GM23248 (cell line): ENCODE results near the gene EFL1. TPM values are rescaled to one million over a fixed set of nuclear protein-coding genes. Genes with fewer than 3 reads are reported as not detected.
"Not testable (repeated sequence)": the region's sequence is repeated elsewhere in the genome, so short reads cannot be mapped to it uniquely, and the experiment has no call there.

Source experiments
- DNase-seq: peaks from one replicate; pipeline ENCODE4 v3.0.0-alpha.2; 2015
- H2AFZ ChIP-seq: fragments of 200-600 bp; sonication (generic); 2 replicates; pipeline ENCODE4 v1.6.1; 2016; ENCODE audit warnings: antibody characterized with exemption
- H3F3A ChIP-seq: fragments of 200-600 bp; sonication (generic); 2 replicates; pipeline ENCODE4 v1.6.1; 2016; ENCODE audit warnings: mild to moderate bottlenecking, antibody characterized with exemption, mixed run types; ENCODE audit not compliant: insufficient read depth
- H3K27ac ChIP-seq: fragments of 200-600 bp; sonication (generic); 2 replicates; pipeline ENCODE4 v1.5.1; 2016; ENCODE audit warnings: mild to moderate bottlenecking
- H3K27me3 ChIP-seq: fragments of 200-600 bp; sonication (generic); replicated peaks from 2 replicates; pipeline ENCODE4 v1.6.1; 2016; ENCODE audit warnings: mild to moderate bottlenecking; ENCODE audit not compliant: insufficient read depth
- H3K36me3 ChIP-seq: fragments of 200-600 bp; sonication (generic); 2 replicates; pipeline ENCODE4 v1.6.1; 2016; ENCODE audit warnings: low read depth, mild to moderate bottlenecking
- H3K4me1 ChIP-seq: fragments of 200-600 bp; sonication (generic); 2 replicates; pipeline ENCODE4 v1.6.1; 2016; ENCODE audit warnings: mild to moderate bottlenecking; ENCODE audit not compliant: insufficient read depth
- H3K4me2 ChIP-seq: fragments of 200-600 bp; sonication (generic); one replicate; pipeline ENCODE4 v1.6.1; 2016; ENCODE audit warnings: mild to moderate bottlenecking; ENCODE audit not compliant: unreplicated experiment
- H3K4me3 ChIP-seq: fragments of 200-600 bp; sonication (generic); 2 replicates; pipeline ENCODE4 v1.5.1; 2016; ENCODE audit warnings: mild to moderate bottlenecking
- H3K79me2 ChIP-seq: fragments of 200-600 bp; sonication (generic); 2 replicates; pipeline ENCODE4 v1.6.1; 2016; ENCODE audit warnings: mild to moderate bottlenecking; ENCODE audit not compliant: insufficient read depth
- H3K9ac ChIP-seq: fragments of 200-600 bp; sonication (generic); 2 replicates; pipeline ENCODE4 v1.6.1; 2016; ENCODE audit warnings: mild to moderate bottlenecking
- H3K9me2 ChIP-seq: fragments of 200-600 bp; sonication (generic); 2 replicates; pipeline ENCODE4 v1.6.1; 2016; ENCODE audit warnings: mixed run types, mild to moderate bottlenecking, moderate library complexity; ENCODE audit not compliant: insufficient read depth
- H3K9me3 ChIP-seq: fragments of 200-600 bp; sonication (generic); one replicate; pipeline ENCODE4 v1.6.1; 2017; ENCODE audit warnings: low read depth
- H4K20me1 ChIP-seq: fragments of 200-600 bp; sonication (generic); 2 replicates; pipeline ENCODE4 v1.6.0; 2016; ENCODE audit not compliant: insufficient read depth
- EZH2 ChIP-seq: fragments of 200-600 bp; sonication (generic); IDR thresholded peaks from 2 replicates; pipeline ENCODE4 v1.6.1; 2018; ENCODE audit warnings: antibody characterized with exemption, mild to moderate bottlenecking; ENCODE audit not compliant: insufficient read depth, poor library complexity, severe bottlenecking
- EZH2phosphoT487 ChIP-seq: fragments of 200-600 bp; sonication (generic); IDR thresholded peaks from 2 replicates; pipeline ENCODE4 v1.6.1; 2018; ENCODE audit warnings: antibody characterized with exemption, moderate library complexity, mild to moderate bottlenecking, low read depth; ENCODE audit not compliant: insufficient read depth
- WGBS, 2 experiments: methylation state at CpG; one replicate each; pipeline ENCODE4 v1.1.6; 2015 to 2017; ENCODE audit warnings: low lambda C conversion rate in 2 of 2, low coverage in 1 of 2; ENCODE audit errors: missing lambda C conversion rate in 2 of 2; 5-methylcytosine and 5-hydroxymethylcytosine counted together
- in situ Hi-C: fragments of 300-500 bp; cut with MboI; formaldehyde crosslinking; loops from 2 replicates; pipeline ENCODE4 v1.15.0; 2020
- polyA plus RNA-seq: library from polyadenylated mRNA; unstranded; fragments of >200 nt; fragmentation: Nextera tagmentation; extraction: Ambion mirVana; gene quantifications from 2 replicates; pipeline ENCODE4 v1.2.1, GENCODE V29; 2016
- total RNA-seq: library from RNA; depleted of rRNA; stranded (reverse); fragments of >200 nt; shearing (Covaris generic); gene quantifications from 2 replicates; pipeline ENCODE4 v1.2.3, GENCODE V29; 2014

EFL1 gene
- total and polyA plus RNA-seq, 2 experiments from 2014 or later, result 21.8 to 28.4 TPM

DNA sequence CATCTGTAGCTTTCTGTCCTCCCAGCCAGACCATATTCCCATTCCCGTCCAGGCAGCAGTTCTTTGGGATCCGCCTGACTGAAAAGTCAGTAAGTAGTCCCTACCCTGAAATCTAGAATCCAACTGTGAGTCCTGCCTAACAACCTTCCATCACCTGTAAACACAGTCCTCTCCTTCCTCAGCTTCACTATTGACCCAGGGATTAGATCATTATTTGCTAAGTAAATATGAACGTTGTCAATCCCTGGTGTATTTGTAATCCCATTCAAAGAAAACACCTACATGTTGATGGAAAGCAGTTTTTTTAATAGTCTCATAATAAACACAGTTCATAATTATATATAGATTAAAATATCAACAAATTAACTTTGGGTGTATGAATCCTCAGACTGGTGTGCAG lies 816 bp upstream of the EFL1 start:
- in situ Hi-C loops, result no loop called here
- peaks cover 19% of the 10 kb centered on the region for H3F3A ChIP-seq

DNA sequence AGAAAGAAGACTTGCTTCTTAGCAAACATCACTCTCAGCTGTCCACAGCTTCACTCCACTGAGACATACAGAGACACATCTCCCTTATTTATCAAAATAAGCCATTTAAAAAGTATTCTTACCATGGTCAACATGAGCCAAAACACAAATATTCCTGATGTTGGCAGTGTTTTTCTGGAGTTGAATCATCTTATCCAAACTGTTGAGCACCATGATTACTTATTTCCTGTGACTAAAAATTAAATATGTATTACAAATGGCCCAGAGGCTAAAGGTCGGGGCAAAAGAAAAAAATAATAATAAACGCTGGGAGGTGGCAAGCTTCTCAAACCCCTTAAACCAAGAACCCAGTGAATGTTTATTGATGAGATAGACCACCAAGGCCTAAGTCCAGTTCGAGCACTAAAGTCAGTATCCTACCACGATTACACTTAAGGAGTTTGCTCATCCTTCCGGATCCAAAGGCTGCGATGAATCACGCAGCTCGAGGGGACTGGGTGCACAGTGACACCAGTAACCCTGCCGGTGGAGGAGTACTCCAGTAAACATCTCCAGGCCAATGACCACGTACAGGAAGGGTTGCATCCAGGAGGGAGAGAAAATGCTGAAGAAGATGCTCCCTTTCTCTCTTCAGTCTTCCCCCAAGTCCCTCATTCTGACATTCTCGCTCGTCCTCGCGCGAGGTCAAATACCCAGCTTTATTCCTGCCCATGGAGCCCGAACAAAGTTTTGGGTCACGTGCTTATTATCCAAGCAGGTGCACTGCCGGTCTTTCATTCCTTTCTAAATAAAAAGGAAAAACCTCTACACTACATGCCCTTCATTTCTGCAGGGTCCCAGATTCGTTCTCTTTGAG lies 740 bp downstream of the EFL1 start:
- H4K20me1 ChIP-seq, in situ Hi-C loops, H3K9me3 ChIP-seq, H3K9me2 ChIP-seq, H3K27me3 ChIP-seq: not testable (repeated sequence)
- peak overlapping the region; percentile 85 for H3K4me2 ChIP-seq
- peak overlapping the region; percentile 82 for H3K27ac ChIP-seq
- DNase-seq, result peak; percentile 91
- H3K79me2 ChIP-seq, result peaks cover 45% of the 10 kb centered on the region
- peak overlapping the region; percentile 87 for H3K4me3 ChIP-seq
- 0 to 1% methylated on average over 15 to 19 of the region's 19 CpGs for WGBS, 2 experiments
- peaks cover 20% of the 10 kb centered on the region for H3K36me3 ChIP-seq
- H3K4me1 ChIP-seq, result peaks cover 20% of the 10 kb centered on the region
- H3K9ac ChIP-seq, result peak overlapping the region; percentile 78
- peaks cover 19% of the 10 kb centered on the region for H3F3A ChIP-seq
- peak overlapping the region; percentile 88 for H2AFZ ChIP-seq

More for the DNA sequence above, 816 bp upstream of the EFL1 start:
- Histone ChIP-seq H3K36me3 (peaks cover 9% of the 10 kb centered on the region), H3K79me2 (peaks cover 29% of the 10 kb centered on the region), H3K9me2 (no peaks in the 10 kb centered on the region), H3K9ac (peak overlapping the region; percentile 78), H3K4me3 (peak overlapping the region; percentile 87), H4K20me1 (no peaks in the 10 kb centered on the region), H3K27ac (peak overlapping the region; percentile 82; the same call in 1 of the 2 replicates), H3K27me3 (no peaks in the 10 kb centered on the region), H3K4me2 (peak overlapping the region; percentile 85), H3K4me1 (peaks cover 20% of the 10 kb centered on the region), H3K9me3 (no peaks in the 10 kb centered on the region), H2AFZ (peak overlapping the region; percentile 88)
- no peak for TF ChIP-seq EZH2
- no peak for TF ChIP-seq EZH2phosphoT487
- 8% methylated on average over 3 of the region's 3 CpGs for WGBS, 2 experiments
- peak; percentile 7 for DNase-seq

DNA sequence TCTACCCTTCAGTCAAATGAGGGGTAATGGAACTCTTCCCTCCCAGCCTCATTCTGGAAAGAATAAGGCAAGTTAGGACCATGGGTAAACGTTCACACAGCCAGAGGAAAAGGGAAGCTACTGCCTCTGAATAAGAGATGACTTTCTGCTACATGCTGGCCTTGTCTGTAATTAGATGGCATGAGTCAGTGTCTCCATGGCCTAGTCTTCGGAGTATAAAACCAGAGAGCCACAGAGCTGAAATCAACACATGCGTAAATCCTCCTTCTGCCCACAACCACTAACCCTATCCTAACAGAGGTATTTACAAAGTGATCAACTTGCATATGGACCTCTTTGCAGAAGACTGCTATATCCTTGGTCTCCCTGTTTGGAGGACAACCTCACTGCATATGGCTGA lies 14.3 kb downstream of the EFL1 start:
- H3K27me3 ChIP-seq, H3K9me2 ChIP-seq, H4K20me1 ChIP-seq, H3K36me3 ChIP-seq, in situ Hi-C loops, H3K9me3 ChIP-seq, H3K4me2 ChIP-seq, H3K4me3 ChIP-seq, H3K9ac ChIP-seq: not testable (repeated sequence)
- Histone ChIP-seq H3K4me1 (peaks cover 14% of the 10 kb centered on the region), H2AFZ (peak overlapping the region; percentile 16; the same call in 1 of the 2 replicates), H3K79me2 (peaks cover 17% of the 10 kb centered on the region), H3F3A (peaks cover 24% of the 10 kb centered on the region; the same call in 1 of the 2 replicates), H3K27ac (peak overlapping the region; percentile 48)
- DNase-seq, result peak; percentile 62
- 11 to 14% methylated on average over 3 of the region's 3 CpGs for WGBS, 2 experiments

DNA sequence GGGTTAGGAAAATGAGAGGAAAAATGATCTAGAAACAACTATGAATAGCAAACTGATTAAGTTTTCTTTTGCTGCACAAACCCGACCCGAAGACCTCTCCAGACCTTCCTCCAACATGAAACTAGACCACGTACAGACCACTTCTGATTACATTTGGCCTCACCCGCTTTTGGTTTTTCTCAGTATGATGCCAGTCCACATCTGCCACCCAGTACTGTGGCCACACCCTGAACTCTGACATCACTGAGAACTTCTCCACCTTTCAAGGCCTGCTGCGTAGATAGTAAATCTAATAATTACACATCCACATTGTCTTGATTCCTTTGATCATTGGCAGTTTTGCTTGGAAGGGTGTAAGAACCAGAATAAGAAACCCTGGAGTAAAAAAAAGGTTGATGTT lies 16.6 kb downstream of the EFL1 start:
- H4K20me1 ChIP-seq, H3K36me3 ChIP-seq, H3K9me2 ChIP-seq, H2AFZ ChIP-seq, H3K4me3 ChIP-seq, H3K27me3 ChIP-seq, H3K9me3 ChIP-seq, DNase-seq, in situ Hi-C loops, H3K9ac ChIP-seq, H3K27ac ChIP-seq, H3K4me2 ChIP-seq: not testable (repeated sequence)
- H3K4me1 ChIP-seq, result peaks cover 14% of the 10 kb centered on the region
- 83 to 85% methylated on average over 5 of the region's 5 CpGs for WGBS, 2 experiments
- peaks cover 22% of the 10 kb centered on the region for H3K79me2 ChIP-seq
- peaks cover 24% of the 10 kb centered on the region; the same call in 1 of the 2 replicates for H3F3A ChIP-seq

DNA sequence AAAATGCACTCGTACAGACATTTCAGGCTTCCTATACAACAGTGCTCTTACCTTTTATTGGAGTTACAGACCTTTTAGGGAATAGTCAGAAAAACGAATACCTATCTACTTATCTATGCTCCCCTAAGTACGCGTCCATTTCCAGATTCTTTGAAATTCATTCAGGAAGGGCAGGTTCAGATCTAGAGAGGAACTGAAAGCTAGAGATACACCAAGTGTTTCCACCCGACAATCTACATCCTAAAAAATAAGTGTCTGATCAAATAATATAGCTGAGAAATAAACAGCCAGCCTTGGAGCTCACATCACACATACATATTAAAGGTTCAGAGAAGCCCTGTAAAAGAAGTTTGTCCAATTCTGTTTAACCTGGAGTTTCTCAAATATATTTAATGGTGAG lies 18.9 kb downstream of the EFL1 start:
- H3K9me2 ChIP-seq, H3K27ac ChIP-seq, H2AFZ ChIP-seq, H3K4me3 ChIP-seq, H3K27me3 ChIP-seq, H3K9ac ChIP-seq, in situ Hi-C loops, H4K20me1 ChIP-seq, H3K9me3 ChIP-seq, DNase-seq, H3K4me2 ChIP-seq: not testable (repeated sequence)
- Histone ChIP-seq H3K79me2 (peaks cover 22% of the 10 kb centered on the region), H3K36me3 (peaks cover 25% of the 10 kb centered on the region; the same call in 1 of the 2 replicates), H3F3A (peaks cover 16% of the 10 kb centered on the region; the same call in 1 of the 2 replicates), H3K4me1 (peaks cover 12% of the 10 kb centered on the region)
- WGBS, 2 experiments, result 72 to 73% methylated on average over 4 of the region's 5 CpGs

DNA sequence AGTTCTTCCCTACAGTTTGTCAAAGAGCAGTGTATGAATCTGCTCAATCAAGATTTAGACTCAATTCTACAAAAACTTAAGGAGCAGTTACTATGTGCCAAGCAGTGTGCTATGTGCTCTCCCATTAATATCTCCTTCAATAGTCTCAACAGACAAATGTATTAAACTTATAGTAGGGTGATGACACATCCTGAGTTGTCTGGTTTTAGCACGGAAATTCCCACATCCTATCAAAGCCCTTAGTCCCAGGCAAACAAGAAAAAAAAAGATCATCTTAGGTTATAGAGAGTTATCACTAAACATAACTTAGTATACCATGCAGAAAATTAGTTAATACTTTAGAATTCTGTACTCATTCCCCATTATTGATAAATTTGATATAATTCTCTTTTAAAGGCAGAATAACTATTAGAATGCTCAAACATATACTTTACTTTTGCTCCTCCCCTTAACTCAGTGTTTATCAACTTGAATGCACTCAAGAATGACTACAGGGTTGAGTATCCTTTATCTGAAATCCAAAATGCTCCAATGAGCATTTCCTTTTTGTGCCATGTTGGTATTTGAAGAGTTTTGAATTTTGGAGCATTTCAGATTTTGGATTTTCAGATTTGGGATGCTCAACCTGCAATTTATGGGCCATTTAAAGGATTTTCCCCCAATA lies 20.6 kb downstream of the EFL1 start:
- H2AFZ ChIP-seq, H3K27me3 ChIP-seq, H3K4me3 ChIP-seq, H3K9ac ChIP-seq, H3K4me1 ChIP-seq, H3K9me2 ChIP-seq, H3K4me2 ChIP-seq, H4K20me1 ChIP-seq, H3K9me3 ChIP-seq, H3F3A ChIP-seq, in situ Hi-C loops, H3K27ac ChIP-seq: not testable (repeated sequence)
- peaks cover 20% of the 10 kb centered on the region for H3K79me2 ChIP-seq
- H3K36me3 ChIP-seq, result peaks cover 33% of the 10 kb centered on the region; the same call in 1 of the 2 replicates
- DNase-seq, result peak; percentile 66
- 10 to 13% methylated on average over 1 of the region's 1 CpG for WGBS, 2 experiments
